GM21528 (cell line): ENCODE results near the gene KASH5.
"Not testable (repeated sequence)": the region's sequence is repeated elsewhere in the genome, so short reads cannot be mapped to it uniquely, and the experiment has no call there.

ENCODE experiments used
- ATAC-seq: cut with Tn5 transposase; IDR thresholded peaks from one replicate; pipeline ENCODE4 v1.9.1; 2021; ENCODE audit warnings: mild to moderate bottlenecking, moderate library complexity; ENCODE audit not compliant: unreplicated experiment, low FRiP score

KASH5 gene

GRCh38 chr19:49435670-49436069, 47.6 kb downstream of the KASH5 start:
- ATAC-seq, result no peak

GRCh38 chr19:49436381-49437017, 48.5 kb downstream of the KASH5 start:
- ATAC-seq, result no peak

GRCh38 chr19:49437231-49437630, 49.2 kb downstream of the KASH5 start:
- no peak for ATAC-seq

GRCh38 chr19:49438261-49438660, 50.2 kb downstream of the KASH5 start:
- ATAC-seq, result no peak

- no peak for ATAC-seq
These were observed 51.8 kb downstream of the KASH5 start for GRCh38 chr19:49439836-49440235.

GRCh38 chr19:49440439-49441209, 52.6 kb downstream of the KASH5 start:
- ATAC-seq, result no peak

- no peak for ATAC-seq
These were observed 53.3 kb downstream of the KASH5 start, which contains the start of gene SLC17A7 for GRCh38 chr19:49441210-49441959. Gene SLC17A7, minus strand, starts transcription at chr19:49441527. Its CDS starts 148 bp downstream, at chr19:49441379.

GRCh38 chr19:49441960-49442350, 53.9 kb downstream of the KASH5 start:
- no peak for ATAC-seq

GRCh38 chr19:49442354-49442753, 54.3 kb downstream of the KASH5 start:
- no peak for ATAC-seq

- ATAC-seq, result no peak
These were observed 54.8 kb downstream of the KASH5 start for GRCh38 chr19:49442771-49443365.

GRCh38 chr19:49443366-49444099, 55.5 kb downstream of the KASH5 start:
- ATAC-seq, result peak; percentile 71

GRCh38 chr19:49444100-49444700, 56.2 kb downstream of the KASH5 start:
- ATAC-seq, result not testable (repeated sequence)

- no peak for ATAC-seq
These were observed 57.9 kb downstream of the KASH5 start for GRCh38 chr19:49445997-49446396.

- no peak for ATAC-seq
These were observed 59.7 kb downstream of the KASH5 start for GRCh38 chr19:49447485-49448431.

- ATAC-seq, result no peak
These were observed 60.4 kb downstream of the KASH5 start for GRCh38 chr19:49448432-49448786.

GRCh38 chr19:49450405-49450804, 62.4 kb downstream of the KASH5 start:
- ATAC-seq, result no peak

GRCh38 chr19:49451430-49452181, 63.6 kb downstream of the KASH5 start, which contains the start of gene PIH1D1:
Gene PIH1D1, minus strand, starts transcription at chr19:49451814. Its CDS starts 240 bp downstream, at chr19:49451574.
- ATAC-seq, result peak; percentile 62
